GM15510 (cell line): ENCODE measurements around the gene GHRL.

ENCODE experiments used
- POLR2A ChIP-seq: IDR thresholded peaks from 3 replicates; pipeline ENCODE4 v1.6.1; 2011; ENCODE audit warnings: borderline replicate concordance; ENCODE audit not compliant: insufficient read length; ENCODE audit errors: extremely low read depth

The GHRL gene

GRCh38 chr3:10312391-10312790 is 19.6 kb upstream of the GHRL start:
- no peak for TF ChIP-seq POLR2A

DNA sequence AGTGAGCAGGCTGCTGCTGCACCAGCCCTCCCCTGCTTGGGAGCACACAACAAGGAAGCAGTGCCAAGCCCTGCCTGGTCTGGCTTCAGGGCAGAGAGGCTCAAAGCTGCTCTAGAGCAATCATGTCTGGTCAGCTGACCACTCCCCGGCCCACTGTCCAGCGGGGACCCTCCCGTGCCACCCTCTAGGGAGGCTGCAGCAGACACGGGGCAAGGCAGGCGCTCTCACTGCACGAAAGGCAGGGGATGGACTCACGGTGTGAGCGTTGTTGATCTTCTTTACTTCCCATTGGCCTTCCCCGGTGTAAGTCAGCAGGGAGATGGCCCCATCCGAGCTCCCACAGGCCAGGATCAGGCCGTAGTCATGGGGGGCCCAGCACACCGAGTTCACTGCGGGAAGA is 19.0 kb upstream of the GHRL start:
- no peak for TF ChIP-seq POLR2A

DNA sequence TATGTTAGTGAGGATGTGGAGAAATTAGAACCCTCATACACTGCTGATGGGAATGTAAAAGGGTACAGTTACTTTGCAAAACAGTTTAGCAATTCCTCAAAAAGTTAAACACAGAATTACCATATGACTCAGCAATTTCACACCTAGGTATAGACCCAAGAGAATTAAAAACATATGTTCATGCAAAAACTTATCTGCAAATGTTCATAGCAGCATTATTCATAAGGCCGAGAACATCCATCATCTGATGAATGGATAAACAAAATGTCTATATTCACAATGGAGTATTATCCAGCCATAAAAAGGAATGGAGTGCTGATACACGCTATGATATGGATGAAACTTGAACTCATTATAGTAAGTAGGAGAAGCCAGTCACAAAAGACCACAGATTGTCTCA is 17.8 kb upstream of the GHRL start:
- TF ChIP-seq POLR2A: no peak

DNA sequence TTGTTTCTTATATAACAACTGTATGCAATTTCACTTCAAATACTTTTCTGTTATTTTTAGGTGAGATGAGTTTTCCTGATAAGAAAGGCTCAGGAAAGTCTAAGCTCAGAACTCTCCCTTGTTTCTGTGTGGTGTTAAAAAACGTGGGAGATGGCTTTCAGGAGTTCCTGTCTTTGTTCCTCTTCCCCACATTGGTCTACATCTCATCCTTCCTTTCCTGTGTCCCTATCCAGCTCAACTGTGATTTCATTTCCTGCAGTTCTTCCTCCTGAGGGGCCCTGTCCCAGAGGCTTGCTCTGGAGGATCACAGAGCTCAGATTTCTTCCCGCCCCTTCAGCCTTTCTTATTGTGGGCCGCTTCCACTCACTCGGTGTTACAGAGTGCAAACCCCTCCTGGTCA is 17.0 kb upstream of the GHRL start:
- no peak for TF ChIP-seq POLR2A

GRCh38 chr3:10308678-10309077 is 15.9 kb upstream of the GHRL start:
- no peak for TF ChIP-seq POLR2A

DNA sequence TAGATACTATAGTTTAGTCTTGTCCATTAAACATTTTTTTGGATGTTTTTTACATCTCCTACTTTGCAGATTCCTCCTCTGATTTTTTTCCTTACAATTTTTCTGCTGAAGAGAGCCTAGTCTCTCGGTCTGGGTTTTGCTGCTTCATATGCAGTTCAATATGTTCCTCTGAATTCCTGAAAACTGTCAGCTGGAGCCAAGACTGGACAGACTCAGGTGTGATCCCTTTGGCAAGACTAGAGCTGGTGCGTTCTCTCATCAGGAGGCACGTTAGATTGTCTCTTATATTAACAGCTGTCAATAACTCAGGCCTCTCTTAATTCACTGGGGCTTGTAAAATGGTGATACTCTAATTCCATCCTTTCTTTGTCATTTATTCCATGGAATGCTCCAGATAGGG is 13.4 kb upstream of the GHRL start:
- no peak for TF ChIP-seq POLR2A

- peak; percentile 9 for TF ChIP-seq POLR2A
These were observed 12.7 kb upstream of the GHRL start for GRCh38 chr3:10305331-10305902.

DNA sequence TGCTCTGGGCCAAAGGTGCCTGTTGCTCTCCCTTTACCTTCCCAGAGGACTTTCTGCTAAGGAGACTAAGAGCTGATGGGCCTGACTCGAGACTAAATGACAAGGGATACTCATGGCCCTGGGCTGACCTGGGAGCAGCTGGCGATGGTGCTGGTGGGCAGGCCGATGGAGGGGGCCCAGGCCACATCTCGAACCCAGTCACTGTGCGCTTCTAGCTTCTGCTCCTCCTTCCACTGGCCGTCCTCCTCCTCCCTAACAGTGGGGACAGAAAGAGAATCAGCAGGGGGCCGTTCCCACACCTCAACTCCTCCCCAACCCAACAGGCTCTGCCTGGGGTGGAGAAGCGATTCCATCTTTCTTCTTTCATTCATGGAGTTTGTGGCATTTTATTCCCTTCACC is 12.2 kb upstream of the GHRL start:
- peak; percentile 11 for TF ChIP-seq POLR2A

DNA sequence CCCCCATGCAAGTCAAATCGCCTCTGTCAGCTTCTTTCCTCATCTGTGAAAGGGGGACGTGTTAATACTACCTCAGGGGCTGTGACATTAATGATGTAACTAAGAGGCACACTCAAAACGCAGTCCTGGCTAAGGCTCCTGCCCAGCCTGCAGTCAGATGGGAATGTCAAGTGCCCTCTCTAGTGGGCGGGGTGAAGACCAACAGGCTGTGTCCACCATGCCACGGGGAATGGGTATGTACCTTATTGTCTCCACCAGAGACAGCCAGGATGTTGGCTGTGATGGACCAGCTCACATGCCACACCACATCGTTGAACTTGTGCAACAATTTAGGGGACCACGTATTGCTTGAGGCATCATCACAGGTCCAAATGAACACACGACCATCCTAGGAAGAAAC is 11.0 kb upstream of the GHRL start:
- TF ChIP-seq POLR2A: peak; percentile 14

DNA sequence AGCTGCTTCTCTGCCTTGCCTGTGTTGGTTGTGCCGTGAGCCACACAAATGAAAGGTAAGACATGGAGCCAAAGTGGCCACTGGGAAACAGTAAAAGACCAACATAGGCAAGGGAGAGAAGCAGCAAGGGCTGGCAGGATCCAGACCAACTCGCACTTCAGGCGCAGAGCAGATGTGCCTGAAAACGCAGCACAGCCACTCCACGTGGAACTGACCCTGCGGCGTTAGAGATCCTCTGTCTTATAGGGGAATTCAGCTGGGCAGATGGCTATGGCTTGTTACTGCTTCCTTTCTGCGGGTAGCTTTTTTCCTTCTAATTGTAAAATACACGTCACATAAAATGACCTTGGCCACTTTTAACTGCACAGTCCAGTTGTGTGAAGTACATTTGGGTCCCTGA is 10.4 kb upstream of the GHRL start:
- TF ChIP-seq POLR2A: no peak

DNA sequence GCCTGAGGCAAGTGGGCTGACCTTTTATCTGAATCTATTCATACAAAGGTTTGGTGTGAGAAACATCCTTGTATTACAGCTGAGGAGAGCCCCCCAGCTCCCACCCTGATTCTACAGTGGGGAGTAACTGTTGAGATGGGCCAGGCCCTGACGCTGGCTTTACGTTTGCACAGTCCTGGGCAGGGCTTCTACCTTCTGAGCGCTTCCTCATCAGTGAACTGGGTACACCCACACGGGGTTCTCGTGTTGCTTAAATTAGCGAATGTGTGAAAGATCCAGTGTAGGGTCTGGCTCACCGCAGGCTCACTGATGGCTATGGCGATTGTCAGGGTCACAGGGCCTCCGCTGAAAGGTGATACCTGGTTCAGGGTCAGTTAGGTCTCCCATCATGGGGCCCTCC is 7.3 kb upstream of the GHRL start:
- no peak for TF ChIP-seq POLR2A

- no peak for TF ChIP-seq POLR2A
These were observed 6.9 kb upstream of the GHRL start for GRCh38 chr3:10299679-10300078.

DNA sequence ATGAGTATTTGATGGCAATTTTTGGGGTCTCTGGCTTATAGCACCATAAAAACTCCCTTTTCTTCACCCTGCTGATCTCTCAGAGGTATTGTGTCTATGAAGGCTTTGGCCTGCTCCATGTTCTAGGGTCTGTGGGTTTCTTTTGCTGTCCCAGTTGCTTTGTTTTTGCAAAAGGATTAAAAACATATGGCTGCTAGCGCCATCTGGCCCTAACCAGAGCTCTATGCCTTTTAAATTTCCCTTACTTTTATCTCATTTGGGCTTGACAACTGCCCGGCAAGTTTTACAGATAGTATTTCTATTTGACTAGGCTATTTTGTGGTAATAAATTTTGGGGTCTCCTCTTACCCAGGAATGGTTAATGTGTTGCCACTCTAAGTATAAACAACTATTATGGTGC is 6.4 kb upstream of the GHRL start:
- no peak for TF ChIP-seq POLR2A

DNA sequence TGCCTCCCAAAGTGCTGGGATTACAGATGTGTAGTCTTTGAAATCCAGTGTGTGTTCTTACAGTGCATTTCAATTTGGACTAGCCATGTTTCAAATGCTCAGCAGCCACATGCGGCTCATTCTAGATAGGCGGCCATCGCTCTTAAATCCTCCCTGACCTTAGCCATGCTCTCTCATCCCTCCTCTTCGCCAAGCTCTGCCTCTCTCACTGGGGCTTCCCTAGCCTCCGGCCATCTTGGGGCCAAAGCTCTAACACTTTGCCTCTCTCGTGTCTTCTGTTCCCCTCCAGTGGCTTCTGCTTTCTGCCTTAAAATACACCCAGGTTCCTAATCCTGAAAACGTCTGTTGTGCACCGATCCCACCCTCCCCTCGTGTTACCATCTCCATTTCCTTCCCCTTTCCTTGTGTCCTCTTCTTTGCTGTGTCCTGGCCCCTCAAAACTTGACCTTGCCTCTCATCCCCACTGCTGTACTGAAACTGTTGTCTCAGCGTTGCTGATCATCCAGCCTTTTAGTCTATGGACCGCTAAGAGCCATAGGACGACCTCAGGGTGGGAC is 1.4 kb upstream of the GHRL start:
- TF ChIP-seq POLR2A: no peak

DNA sequence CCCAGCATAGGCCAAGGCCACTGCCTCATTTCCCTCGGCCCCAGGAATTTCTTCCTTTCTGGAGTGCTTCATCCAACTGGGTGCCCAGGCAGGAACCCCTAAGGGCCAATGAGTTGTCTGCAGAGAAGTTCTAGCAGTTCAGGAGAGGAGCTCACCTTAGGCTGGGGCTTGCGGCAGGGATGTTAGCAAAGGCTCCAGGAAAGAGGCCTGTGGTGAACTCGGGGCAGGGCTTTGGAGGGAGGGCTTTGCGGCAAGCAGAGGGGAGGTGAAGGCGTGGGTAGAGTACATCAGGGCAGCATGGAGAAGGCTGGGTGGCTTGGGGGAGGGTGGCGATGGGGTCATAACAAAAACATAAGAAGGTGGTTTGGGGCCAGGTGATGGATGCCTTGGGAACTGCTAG is 1.1 kb downstream of the GHRL start:
- TF ChIP-seq POLR2A: no peak

GRCh38 chr3:10290481-10291176 is 2.1 kb downstream of the GHRL start:
- no peak for TF ChIP-seq POLR2A
